ENCODE data around the gene FBXL15. TPM values are rescaled to one million over a fixed set of nuclear protein-coding genes. Genes with fewer than 3 reads are reported as not detected.

Gene FBXL15
- total RNA-seq, 1 donor from 2014 or later = 14.5 TPM

DNA sequence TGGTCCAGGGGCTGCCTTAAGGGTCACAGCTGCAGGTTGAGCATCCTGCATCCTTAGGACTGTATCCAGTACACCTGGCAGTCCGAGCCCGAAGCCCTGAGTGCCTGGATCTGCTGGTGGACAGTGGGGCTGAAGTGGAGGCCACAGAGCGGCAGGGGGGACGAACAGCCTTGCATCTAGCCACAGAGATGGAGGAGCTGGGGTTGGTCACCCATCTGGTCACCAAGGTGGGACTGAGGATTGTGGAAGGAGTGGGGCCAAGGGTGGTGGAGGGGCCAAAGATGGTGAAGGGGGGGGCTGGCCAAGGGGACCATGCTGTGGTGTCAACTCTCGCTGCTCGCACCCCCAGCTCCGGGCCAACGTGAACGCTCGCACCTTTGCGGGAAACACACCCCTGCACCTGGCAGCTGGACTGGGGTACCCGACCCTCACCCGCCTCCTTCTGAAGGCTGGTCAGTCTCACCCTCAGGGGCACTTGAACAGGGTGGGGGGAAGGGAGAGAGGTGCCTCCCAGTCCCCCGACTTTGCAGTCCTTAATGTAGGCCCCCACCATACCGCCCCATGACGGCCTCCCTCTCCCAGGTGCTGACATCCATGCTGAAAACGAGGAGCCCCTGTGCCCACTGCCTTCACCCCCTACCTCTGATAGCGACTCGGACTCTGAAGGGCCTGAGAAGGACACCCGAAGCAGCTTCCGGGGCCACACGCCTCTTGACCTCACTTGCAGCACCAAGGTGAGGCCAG is 19.9 kb upstream of the FBXL15 start:
- Mint-ChIP-seq H3K27me3 (ENCODE audit: insufficient read depth) (no peaks in the 10 kb centered on the region), H3K4me1 (ENCODE audit: low read depth) (peaks cover 47% of the 10 kb centered on the region), H3K36me3 (ENCODE audit: low read depth) (peaks cover 48% of the 10 kb centered on the region), H3K4me3 (no peak overlapping the region), H3K27ac (peak overlapping the region; percentile 29), H3K9me3 (no peaks in the 10 kb centered on the region)
- intact Hi-C loops (cut with micrococcal nuclease) = no loop called here
- DNase-seq (ENCODE audit: low spot score) = no peak

DNA sequence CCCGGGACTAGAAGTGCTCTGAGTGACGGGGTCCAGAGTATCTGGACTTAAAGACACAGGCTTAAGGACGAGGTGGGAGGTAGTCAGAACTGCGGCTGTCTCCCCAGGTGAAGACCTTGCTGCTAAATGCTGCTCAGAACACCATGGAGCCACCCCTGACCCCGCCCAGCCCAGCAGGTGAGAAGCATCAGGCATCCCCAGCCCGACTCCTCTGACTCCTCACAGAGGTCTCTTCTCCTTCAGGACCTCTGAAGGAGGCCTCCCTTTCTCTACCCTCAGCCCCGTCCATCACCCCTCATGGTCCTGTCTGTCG is 19.3 kb upstream of the FBXL15 start:
- no peak for DNase-seq (ENCODE audit: low spot score)
- no peaks in the 10 kb centered on the region for H3K27me3 Mint-ChIP-seq (ENCODE audit: insufficient read depth)
- H3K4me3 Mint-ChIP-seq = no peak overlapping the region
- intact Hi-C loops (cut with micrococcal nuclease) = no loop called here
- no peak overlapping the region for H3K27ac Mint-ChIP-seq
- peaks cover 44% of the 10 kb centered on the region for H3K36me3 Mint-ChIP-seq (ENCODE audit: low read depth)
- H3K9me3 Mint-ChIP-seq = no peaks in the 10 kb centered on the region
- H3K4me1 Mint-ChIP-seq (ENCODE audit: low read depth) = peaks cover 49% of the 10 kb centered on the region

DNA sequence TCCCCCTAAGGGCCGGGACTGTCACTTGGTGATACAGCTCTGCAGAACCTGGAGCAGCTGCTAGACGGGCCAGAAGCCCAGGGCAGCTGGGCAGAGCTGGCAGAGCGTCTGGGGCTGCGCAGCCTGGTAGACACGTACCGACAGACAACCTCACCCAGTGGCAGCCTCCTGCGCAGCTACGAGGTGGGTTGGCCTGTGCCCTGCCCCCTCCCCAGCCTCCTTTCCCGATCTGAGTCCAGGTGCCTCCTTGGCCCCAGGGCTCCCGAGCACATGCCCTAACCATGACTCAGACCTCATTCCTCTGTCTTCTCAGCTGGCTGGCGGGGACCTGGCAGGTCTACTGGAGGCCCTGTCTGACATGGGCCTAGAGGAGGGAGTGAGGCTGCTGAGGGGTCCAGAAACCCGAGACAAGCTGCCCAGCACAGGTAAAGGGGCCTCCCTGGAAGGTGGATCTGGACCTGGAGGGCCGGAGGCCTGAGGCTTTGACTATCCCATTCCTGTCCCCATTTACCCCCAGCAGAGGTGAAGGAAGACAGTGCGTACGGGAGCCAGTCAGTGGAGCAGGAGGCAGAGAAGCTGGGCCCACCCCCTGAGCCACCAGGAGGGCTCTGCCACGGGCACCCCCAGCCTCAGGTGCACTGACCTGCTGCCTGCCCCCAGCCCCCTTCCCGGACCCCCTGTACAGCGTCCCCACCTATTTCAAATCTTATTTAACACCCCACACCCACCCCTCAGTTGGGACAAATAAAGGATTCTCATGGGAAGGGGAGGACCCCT is 18.7 kb upstream of the FBXL15 start:
- Mint-ChIP-seq H3K9me3 (no peaks in the 10 kb centered on the region), H3K4me3 (no peak overlapping the region), H3K36me3 (ENCODE audit: low read depth) (peaks cover 38% of the 10 kb centered on the region), H3K4me1 (ENCODE audit: low read depth) (peaks cover 46% of the 10 kb centered on the region), H3K27ac (no peak overlapping the region), H3K27me3 (ENCODE audit: insufficient read depth) (no peaks in the 10 kb centered on the region)
- DNase-seq (ENCODE audit: low spot score) = no peak
- intact Hi-C loops (cut with micrococcal nuclease) = no loop called here

DNA sequence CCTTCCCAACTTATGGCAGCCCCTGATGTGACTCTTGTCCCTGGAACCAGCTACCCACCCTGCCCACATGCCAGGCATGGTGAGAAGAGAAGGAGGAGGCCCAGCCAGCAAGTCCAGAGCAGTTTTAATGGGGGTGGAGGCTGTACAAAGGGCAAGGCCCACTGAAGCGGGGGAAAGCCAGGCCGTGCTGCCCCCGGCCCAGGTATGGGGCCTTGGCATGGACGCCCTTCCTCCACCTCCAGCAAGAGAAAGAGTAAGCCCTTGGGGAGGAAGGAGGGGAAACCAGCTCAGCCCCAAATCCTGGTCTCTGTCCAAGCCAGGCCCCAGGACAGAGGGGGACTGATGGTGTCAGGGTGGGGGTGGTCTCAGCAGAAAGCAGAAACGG is 18.1 kb upstream of the FBXL15 start:
- intact Hi-C loops (cut with micrococcal nuclease) = no loop called here
- H3K4me1 Mint-ChIP-seq (ENCODE audit: low read depth) = peaks cover 46% of the 10 kb centered on the region
- DNase-seq (ENCODE audit: low spot score) = no peak
- no peaks in the 10 kb centered on the region for H3K9me3 Mint-ChIP-seq
- no peak overlapping the region for H3K4me3 Mint-ChIP-seq
- H3K36me3 Mint-ChIP-seq (ENCODE audit: low read depth) = peaks cover 34% of the 10 kb centered on the region
- no peaks in the 10 kb centered on the region for H3K27me3 Mint-ChIP-seq (ENCODE audit: insufficient read depth)
- no peak overlapping the region for H3K27ac Mint-ChIP-seq

DNA sequence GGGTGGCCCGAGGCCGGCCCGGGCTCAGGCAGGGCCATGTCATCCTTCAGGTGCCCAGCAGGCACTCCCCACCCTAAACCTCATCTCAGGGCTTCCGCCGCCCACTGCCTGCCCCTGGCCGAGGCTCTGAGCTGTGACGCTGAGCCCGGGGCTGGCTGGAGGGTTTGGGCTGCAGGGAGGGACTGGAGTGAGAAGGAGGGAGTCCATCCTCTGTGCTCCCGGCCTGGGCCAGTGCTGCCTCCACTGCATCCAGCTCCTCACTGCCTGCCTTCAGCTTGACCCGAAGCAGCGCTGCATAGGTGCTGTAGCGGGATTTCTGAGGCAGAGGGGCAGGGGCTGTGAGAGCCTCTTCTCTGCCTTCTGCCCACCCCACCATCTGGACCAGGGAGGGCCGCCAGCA is 17.5 kb upstream of the FBXL15 start:
- intact Hi-C loops (cut with micrococcal nuclease) = no loop called here
- H3K27me3 Mint-ChIP-seq (ENCODE audit: insufficient read depth) = peaks cover under 1% of the 10 kb centered on the region
- no peaks in the 10 kb centered on the region for H3K9me3 Mint-ChIP-seq
- no peak for DNase-seq (ENCODE audit: low spot score)
- no peak overlapping the region for H3K27ac Mint-ChIP-seq
- no peak overlapping the region for H3K4me3 Mint-ChIP-seq
- H3K36me3 Mint-ChIP-seq (ENCODE audit: low read depth) = peaks cover 28% of the 10 kb centered on the region
- H3K4me1 Mint-ChIP-seq (ENCODE audit: low read depth) = peaks cover 41% of the 10 kb centered on the region

DNA sequence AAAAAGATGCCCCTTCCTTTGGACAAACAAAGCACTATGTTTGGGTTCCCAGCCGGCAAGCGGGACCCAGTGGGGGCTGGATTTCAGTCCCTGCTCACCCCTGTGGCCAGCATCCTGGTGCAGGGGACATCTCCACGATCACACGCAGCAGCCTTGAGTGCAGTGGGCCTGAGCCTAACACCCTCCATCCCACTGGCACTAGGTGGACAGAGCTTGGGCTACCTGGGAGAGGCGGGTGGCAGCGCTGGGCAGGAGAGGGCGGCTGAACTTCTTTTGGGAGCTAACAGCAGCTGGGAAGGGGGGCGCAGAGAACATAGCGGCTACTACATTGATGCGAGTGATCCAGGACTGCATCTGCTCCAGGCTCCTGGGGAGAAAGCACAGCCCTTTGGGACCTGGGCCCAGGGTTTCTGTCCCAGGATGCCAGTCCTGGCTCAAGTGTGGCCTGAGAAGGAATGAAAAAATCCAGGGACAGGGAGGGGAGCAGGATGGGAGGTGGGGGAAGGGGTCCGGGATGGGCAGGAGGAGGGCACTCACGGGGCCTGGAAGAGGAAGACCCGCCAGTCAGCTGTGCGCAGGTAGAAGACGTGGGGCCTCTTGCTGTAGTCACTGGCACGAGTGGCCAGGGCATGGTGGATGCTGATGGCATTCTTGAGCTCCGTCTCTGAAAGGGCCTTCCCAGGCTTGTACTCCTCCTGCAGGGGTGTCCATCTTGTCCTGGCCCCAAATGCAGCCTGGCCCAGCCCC is 16.1 kb upstream of the FBXL15 start:
- intact Hi-C loops (cut with micrococcal nuclease) = no loop called here
- Mint-ChIP-seq H3K4me1 (ENCODE audit: low read depth) (peaks cover 40% of the 10 kb centered on the region), H3K27me3 (ENCODE audit: insufficient read depth) (peaks cover 6% of the 10 kb centered on the region), H3K36me3 (ENCODE audit: low read depth) (peaks cover 23% of the 10 kb centered on the region), H3K9me3 (no peaks in the 10 kb centered on the region), H3K4me3 (no peak overlapping the region), H3K27ac (no peak overlapping the region)
- DNase-seq (ENCODE audit: low spot score) = no peak

DNA sequence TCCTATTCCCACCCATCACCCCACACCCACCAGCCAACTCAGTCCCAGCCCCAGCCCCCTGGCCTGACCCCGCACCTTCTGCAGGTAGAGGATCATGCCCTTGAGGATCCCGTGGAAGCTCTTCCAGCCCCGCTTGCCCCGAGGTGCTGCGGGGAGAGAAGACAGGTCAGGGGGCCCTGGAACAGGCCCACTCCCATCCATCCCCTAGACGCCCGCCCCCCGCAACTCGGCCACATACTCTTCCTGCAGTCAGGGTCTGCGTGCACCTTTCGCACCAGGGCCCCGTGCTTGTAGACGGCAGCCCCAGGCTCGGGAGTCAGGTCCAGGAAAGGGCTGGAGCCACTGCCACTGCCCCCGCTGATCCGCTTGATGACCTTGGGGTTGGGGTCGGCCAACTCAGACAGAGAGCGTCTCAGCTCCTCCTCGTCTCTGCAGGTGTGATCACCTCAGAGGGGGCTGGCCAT is 15.5 kb upstream of the FBXL15 start:
- DNase-seq (ENCODE audit: low spot score) = no peak
- Mint-ChIP-seq H3K9me3 (no peaks in the 10 kb centered on the region), H3K4me3 (no peak overlapping the region), H3K4me1 (ENCODE audit: low read depth) (peaks cover 40% of the 10 kb centered on the region), H3K27ac (no peak overlapping the region), H3K36me3 (ENCODE audit: low read depth) (peaks cover 19% of the 10 kb centered on the region), H3K27me3 (ENCODE audit: insufficient read depth) (peaks cover 9% of the 10 kb centered on the region)
- intact Hi-C loops (cut with micrococcal nuclease) = no loop called here

GRCh38 chr10:102405632-102406031 is 15.0 kb upstream of the FBXL15 start:
- peaks cover 15% of the 10 kb centered on the region for H3K36me3 Mint-ChIP-seq (ENCODE audit: low read depth)
- H3K4me1 Mint-ChIP-seq (ENCODE audit: low read depth) = peaks cover 35% of the 10 kb centered on the region
- H3K4me3 Mint-ChIP-seq = no peak overlapping the region
- no peak for DNase-seq (ENCODE audit: low spot score)
- intact Hi-C loops (cut with micrococcal nuclease) = no loop called here
- no peaks in the 10 kb centered on the region for H3K9me3 Mint-ChIP-seq
- peaks cover 9% of the 10 kb centered on the region for H3K27me3 Mint-ChIP-seq (ENCODE audit: insufficient read depth)
- H3K27ac Mint-ChIP-seq = peak overlapping the region; percentile 40

DNA sequence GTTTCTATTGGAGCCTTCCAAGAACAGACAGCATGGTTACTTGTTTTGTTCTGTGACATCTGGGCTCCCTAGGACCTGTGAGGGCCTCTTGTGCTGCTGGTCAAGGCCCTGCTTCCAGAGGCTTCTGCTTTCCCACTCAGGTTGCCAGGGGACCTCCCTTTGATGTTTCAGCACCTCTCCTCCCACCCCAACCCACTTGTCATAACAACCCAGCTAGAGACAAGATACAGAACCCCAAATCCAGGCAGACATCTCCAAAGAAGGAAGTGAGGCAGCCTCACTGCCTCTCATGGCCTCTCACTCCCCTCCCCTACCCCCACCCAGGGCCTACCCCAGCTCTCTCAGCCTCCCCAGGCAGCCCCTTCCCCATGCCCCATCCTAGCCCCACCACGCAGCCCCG is 13.8 kb upstream of the FBXL15 start:
- intact Hi-C loops (cut with micrococcal nuclease) = no loop called here
- Mint-ChIP-seq H3K4me1 (ENCODE audit: low read depth) (peaks cover 44% of the 10 kb centered on the region), H3K27ac (no peak overlapping the region), H3K9me3 (no peaks in the 10 kb centered on the region), H3K4me3 (peak overlapping the region; percentile 46), H3K27me3 (ENCODE audit: insufficient read depth) (peaks cover 17% of the 10 kb centered on the region), H3K36me3 (ENCODE audit: low read depth) (peaks cover 11% of the 10 kb centered on the region)
- no peak for DNase-seq (ENCODE audit: low spot score)

DNA sequence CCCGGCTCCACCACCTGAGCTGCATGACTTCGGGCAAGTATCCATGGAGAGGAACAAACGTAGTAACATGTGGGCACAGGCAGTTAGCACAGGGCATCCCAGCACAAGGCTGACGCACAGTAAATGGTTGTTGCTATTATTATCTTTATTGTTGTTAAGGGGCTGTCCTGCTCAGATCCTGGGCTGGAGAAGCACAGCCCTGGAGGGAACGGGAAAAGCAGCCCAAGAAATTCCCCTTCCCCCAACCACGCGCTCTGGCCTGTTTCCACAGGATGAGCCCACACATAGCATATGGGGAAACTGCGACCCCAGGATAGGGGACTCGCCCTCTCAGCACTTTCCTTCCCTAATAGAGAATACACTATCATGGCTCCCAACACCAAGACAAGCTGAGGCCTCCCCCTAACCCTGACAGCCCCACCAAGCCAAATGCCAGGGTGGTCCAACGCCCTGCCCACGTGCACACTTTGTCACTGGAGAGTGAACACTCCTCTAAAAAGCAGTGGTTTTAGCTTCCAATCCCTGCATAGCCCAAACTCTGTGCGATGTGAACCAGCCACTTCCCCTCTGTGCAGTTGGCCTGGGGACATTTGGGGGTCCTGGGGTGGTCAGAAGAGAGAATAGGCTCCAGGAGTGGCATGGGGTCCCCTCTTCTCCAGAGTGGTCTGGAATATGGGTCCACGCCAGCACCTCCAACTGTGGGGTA is 13.1 kb upstream of the FBXL15 start:
- DNase-seq (ENCODE audit: low spot score) = no peak
- Mint-ChIP-seq H3K36me3 (ENCODE audit: low read depth) (peaks cover 8% of the 10 kb centered on the region), H3K27me3 (ENCODE audit: insufficient read depth) (peaks cover 17% of the 10 kb centered on the region), H3K9me3 (no peaks in the 10 kb centered on the region), H3K27ac (no peak overlapping the region), H3K4me3 (peak overlapping the region; percentile 23), H3K4me1 (ENCODE audit: low read depth) (peaks cover 46% of the 10 kb centered on the region)
- intact Hi-C loops (cut with micrococcal nuclease) = no loop called here

- peaks cover 23% of the 10 kb centered on the region for H3K27me3 Mint-ChIP-seq (ENCODE audit: insufficient read depth)
- no peak for DNase-seq (ENCODE audit: low spot score)
- H3K9me3 Mint-ChIP-seq = no peaks in the 10 kb centered on the region
- intact Hi-C loops (cut with micrococcal nuclease) = no loop called here
- peaks cover 7% of the 10 kb centered on the region for H3K36me3 Mint-ChIP-seq (ENCODE audit: low read depth)
- peak overlapping the region; percentile 82 for H3K27ac Mint-ChIP-seq
- H3K4me3 Mint-ChIP-seq = peak overlapping the region; percentile 87
- peaks cover 52% of the 10 kb centered on the region for H3K4me1 Mint-ChIP-seq (ENCODE audit: low read depth)
These were observed 12.4 kb upstream of the FBXL15 start for GRCh38 chr10:102408131-102408727.
